Measurements from ENCODE around the gene AMOTL1.

- TF ChIP-seq CTCF (IDR thresholded peaks at IDR 0.05) (no peak), EZH2 (IDR thresholded peaks at IDR 0.05) (no peak), EZH2phosphoT487 (IDR thresholded peaks at IDR 0.05) (no peak)
Observed at GRCh38 chr11:94747146-94747545, 21.0 kb upstream of the AMOTL1 start.
